Lower leg skin (tissue), 4 donors: ENCODE data around the gene CCDC78. TPM values are rescaled to one million over a fixed set of nuclear protein-coding genes. Genes with fewer than 3 reads are reported as not detected.
A peak's percentile ranks its signal among the peaks of the same experiment; 100 is the strongest.

Experiments
- DNase-seq, 2 donors: peaks; one replicate each; pipeline ENCODE4 v3.0.0-alpha.2; 2019; ENCODE audit warnings: low spot score in 2 of 2
- H3K4me3 ChIP-seq: fragments of 200-600 bp; sonication (generic); 2 replicates; pipeline ENCODE4 v1.5.1; 2017; ENCODE audit warnings: mild to moderate bottlenecking, low read depth; ENCODE audit not compliant: poor library complexity, severe bottlenecking
- CTCF ChIP-seq, 3 donors: fragments of 450-650 bp; IDR thresholded peaks; one replicate each; pipeline ENCODE4 v1.5.1; 2016; ENCODE audit warnings: antibody characterized with exemption in 3 of 3, mild to moderate bottlenecking in 3 of 3, moderate library complexity in 2 of 3
- POLR2A ChIP-seq, 2 donors: fragments of 450-650 bp; IDR thresholded peaks; one replicate each; pipeline ENCODE4 v1.6.1; 2016 to 2017; ENCODE audit warnings: antibody characterized with exemption in 2 of 2, mild to moderate bottlenecking in 1 of 2, moderate library complexity in 1 of 2
- WGBS, 2 donors: methylation state at CpG; one replicate each; pipeline ENCODE4 v1.1.5; 2018; 5-methylcytosine and 5-hydroxymethylcytosine counted together
- intact Hi-C: fragments of 100-400 bp; cut with DNase I; formaldehyde crosslinking; loops from one replicate; pipeline ENCODE4 v1.15.0; 2023; ENCODE audit warnings: low total_unique reads
- total RNA-seq, 4 donors: library from RNA; depleted of rRNA; stranded (reverse); fragments of >200 nt; gene quantifications; one replicate each; pipeline ENCODE4 v1.1.0, GENCODE V29; 2016

Gene CCDC78
- total RNA-seq, 4 donors from 2014 or later, result 0.52 to 0.55 TPM; not detected in 2

- no peak overlapping the region for H3K4me3 ChIP-seq
- TF ChIP-seq POLR2A (IDR thresholded peaks at IDR 0.05) (no peak), CTCF (IDR thresholded peaks at IDR 0.05) (no peak)
- intact Hi-C loops, result no loop called here
- DNase-seq, result no peak
- WGBS, 2 donors, result 86 to 89% methylated on average over 39 to 48 of the region's 51 CpGs
Observed at GRCh38 chr16:686459-687260, 39.6 kb downstream of the CCDC78 start.

DNA sequence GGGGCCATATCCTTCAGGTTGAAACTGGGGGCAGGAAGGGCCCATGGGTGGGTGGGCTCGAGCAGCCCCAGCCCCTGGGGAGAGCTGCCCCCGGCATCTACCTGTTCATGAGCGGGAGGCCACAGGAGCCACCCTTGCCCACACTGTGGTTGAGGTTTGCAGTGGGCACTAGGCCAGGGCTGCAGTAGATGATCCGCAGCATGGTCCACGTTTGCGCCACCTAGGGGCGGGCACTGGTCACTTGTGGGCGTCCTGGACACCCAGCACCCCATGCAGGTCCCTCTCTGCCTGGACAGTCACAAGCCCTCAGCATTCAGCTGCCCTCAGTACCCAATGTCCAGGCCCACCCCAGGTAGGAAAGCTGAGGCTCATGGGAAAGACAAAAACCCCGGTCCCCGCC, 40.3 kb downstream of the CCDC78 start:
- 48 to 70% methylated on average over 7 to 10 of the region's 10 CpGs for WGBS, 2 donors
- intact Hi-C loops, result no loop called here
- no peak for TF ChIP-seq POLR2A (IDR thresholded peaks at IDR 0.05)
- H3K4me3 ChIP-seq, result no peak overlapping the region
- DNase-seq, result no peak

DNA sequence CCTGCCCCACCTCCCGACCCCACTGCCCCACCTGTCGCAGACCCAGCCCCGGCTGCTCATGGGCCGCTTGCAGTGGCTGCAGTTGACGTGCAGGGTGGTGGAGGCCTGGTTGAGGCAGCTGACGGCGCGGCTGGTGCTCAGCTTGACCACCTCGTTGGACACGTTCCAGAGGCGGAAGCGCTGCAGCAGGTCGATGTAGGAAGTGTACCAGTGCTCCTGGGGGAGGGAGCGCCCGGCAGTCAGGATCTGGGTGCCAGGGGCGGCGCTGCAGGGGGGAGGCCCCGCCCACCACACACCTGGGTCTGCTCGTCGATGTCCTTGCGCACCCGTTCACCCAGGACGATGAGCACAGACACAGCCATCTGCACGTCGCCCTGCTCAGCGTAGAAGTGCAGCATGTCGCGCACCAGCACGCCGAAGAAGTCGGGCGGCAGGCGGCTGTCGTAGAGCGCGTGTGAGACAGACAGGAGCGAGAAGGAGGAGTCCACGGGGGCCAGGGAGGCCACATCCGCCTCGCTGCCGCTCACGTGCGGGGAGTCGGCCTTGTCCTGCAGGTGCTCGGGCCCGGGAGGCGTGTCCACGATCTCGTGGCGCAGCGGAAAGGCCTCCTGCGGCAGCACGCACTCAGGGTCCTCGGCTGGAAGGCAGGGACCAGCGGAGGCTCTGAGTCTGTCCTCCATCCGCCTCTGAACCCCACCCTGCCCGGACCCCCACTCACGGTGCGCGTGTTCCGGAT, 41.1 kb downstream of the CCDC78 start:
- WGBS, 2 donors, result 78 to 84% methylated on average over 55 to 58 of the region's 61 CpGs
- H3K4me3 ChIP-seq, result no peak overlapping the region
- TF ChIP-seq POLR2A (IDR thresholded peaks at IDR 0.05) (no peak), CTCF (IDR thresholded peaks at IDR 0.05) (no peak)
- no peak for DNase-seq
- intact Hi-C loops, result no loop called here

DNA sequence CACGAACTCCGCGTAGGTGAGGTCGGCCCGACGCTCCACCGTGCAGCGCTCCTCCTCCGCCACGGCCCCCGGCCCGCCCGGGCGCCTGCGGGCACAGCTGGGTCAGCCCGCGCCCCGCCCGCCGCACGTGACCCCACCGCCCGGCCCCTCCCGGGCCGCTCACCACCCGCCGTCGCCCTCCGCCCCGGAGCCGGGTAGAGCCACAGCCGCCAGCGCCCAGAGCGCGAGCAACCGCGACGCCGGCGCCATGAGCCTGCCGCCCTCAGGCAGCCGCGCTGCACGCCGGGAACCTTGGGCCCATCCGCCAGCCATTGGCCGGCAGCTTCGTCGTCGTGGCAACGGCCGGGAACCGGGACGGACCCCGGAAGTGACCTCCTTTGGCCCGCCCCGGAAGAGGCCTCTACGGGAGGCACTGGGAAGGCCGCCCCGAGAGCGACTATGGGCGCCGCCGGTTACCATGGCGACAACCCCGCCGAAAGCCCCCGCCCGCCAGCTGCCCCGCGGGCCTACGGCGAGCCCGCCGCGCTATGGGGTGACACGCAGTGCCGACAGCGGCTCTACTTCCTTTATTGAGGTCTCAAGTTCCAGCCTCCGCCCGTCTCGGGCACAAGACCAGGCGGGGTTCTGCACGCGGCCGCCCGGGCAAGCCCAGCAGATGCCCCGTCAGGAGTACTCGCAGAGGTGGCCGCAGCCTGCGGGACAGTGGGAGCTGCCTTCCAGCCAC, 42.0 kb downstream of the CCDC78 start, which contains the start of gene JMJD8:
JMJD8 (minus strand) TSS at position 264 of the 724 bp plus-strand sequence; CDS start at position 249, 15 bp downstream.
- intact Hi-C loops, result no loop called here
- peak; percentile 96 to 99 for DNase-seq
- peak within 1 kb of the TSS; percentile 37 for H3K4me3 ChIP-seq
- 0 to 2% methylated on average over 5 to 33 of the region's 91 CpGs for WGBS, 2 donors
- TF ChIP-seq POLR2A (IDR thresholded peaks at IDR 0.05) (no peak), CTCF (IDR thresholded peaks at IDR 0.05) (no peak)

- WGBS, 2 donors, result 17 to 35% methylated on average over 21 to 30 of the region's 57 CpGs
- intact Hi-C loops, result no loop called here
- no peak for TF ChIP-seq POLR2A (IDR thresholded peaks at IDR 0.05)
- TF ChIP-seq CTCF (IDR thresholded peaks at IDR 0.05), result no peak
- DNase-seq, result no peak
- H3K4me3 ChIP-seq, result peak overlapping the region; percentile 37
Observed at GRCh38 chr16:683396-684070, 42.7 kb downstream of the CCDC78 start.
